DMS114 treated with DMSO at 0.1 percent for 48 hours (cell line): Measurements from ENCODE around the gene ADAMTSL5.
"Not testable (repeated sequence)": the region's sequence is repeated elsewhere in the genome, so short reads cannot be mapped to it uniquely, and the experiment has no call there.

Source experiments
- DNase-seq: peaks from one replicate; lab custom pipeline; 2025; ENCODE audit not compliant: unreplicated experiment; lab: John Stamatoyannopoulos, UW

Gene ADAMTSL5, protein sequence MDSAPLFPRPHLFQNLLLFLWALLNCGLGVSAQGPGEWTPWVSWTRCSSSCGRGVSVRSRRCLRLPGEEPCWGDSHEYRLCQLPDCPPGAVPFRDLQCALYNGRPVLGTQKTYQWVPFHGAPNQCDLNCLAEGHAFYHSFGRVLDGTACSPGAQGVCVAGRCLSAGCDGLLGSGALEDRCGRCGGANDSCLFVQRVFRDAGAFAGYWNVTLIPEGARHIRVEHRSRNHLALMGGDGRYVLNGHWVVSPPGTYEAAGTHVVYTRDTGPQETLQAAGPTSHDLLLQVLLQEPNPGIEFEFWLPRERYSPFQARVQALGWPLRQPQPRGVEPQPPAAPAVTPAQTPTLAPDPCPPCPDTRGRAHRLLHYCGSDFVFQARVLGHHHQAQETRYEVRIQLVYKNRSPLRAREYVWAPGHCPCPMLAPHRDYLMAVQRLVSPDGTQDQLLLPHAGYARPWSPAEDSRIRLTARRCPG

DNA sequence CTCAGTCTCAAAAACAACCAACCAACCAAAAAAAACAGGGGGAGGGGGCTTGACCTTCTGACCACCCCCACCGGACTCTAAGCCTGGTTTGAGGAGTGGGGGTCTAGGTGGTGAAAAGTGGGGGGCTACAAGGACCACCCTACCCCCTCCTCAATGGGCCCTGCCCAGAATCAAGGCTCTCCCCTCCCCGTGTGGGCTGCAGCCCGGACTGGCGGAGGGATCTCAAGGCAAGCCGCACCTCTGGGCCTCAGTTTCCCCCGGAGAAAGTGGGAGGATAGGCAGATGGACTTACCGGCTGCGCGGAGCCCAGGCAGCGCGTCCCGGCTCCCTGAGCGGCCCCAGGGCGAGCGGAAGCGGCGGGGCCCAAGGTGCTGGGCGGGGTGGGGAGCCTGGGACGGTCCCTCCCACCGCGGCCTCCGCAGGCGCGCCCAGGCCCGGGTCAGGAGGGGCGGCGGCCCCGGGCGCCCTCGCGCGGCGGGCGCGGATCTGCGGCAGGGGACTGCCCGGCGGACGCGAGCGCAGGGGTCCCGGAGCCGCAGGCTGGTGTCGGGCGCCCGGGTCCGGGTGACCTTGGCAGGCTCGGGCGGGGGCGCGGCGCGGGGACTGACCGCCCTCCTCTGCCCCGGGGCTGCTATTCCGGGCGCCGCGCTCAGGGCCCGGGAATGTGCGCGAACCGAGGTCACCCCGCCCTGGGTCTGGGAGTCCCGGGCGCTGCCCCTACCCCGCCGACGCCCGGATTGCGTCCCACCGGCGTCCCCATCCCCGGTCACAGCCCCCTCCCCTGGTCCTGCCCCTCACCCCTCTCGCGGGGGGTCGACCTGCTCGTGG is at the start of gene ADAMTSL5:
Gene ADAMTSL5 (minus strand): TSS at position 349 of the 828 bp plus-strand sequence. CDS start 2,076 bp downstream, outside the sequence.
- no peak for DNase-seq

DNA sequence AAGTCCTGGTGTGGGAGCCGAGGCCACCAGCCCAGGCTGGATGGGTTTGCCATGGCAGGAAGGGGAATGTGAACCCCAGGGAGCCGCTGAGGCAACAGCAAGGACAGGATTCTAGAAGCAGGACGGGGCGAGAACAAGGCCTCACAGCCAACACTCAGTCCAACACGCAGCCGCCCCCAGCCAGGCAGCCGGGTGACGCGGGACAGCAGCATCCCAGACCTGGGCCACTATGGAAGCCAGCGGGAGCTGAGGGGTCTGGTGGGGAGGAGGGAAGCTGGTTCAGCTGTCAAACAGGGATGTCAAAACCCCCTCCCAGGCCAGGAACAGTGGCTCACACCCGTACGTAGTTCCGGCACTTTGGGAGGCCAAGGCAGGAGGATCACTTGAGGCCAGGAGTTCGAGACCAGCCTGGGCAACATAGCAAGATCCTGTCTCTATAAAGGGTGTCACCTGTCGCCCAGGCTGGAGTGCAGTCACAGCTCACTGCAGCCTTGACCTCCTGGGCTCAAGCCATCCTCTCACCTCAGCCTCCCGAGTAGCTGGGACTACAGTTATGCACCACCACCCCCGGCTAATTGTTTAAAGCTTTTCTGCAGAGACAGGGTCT is 48.5 kb upstream of the ADAMTSL5 start:
- no peak for DNase-seq

DNA sequence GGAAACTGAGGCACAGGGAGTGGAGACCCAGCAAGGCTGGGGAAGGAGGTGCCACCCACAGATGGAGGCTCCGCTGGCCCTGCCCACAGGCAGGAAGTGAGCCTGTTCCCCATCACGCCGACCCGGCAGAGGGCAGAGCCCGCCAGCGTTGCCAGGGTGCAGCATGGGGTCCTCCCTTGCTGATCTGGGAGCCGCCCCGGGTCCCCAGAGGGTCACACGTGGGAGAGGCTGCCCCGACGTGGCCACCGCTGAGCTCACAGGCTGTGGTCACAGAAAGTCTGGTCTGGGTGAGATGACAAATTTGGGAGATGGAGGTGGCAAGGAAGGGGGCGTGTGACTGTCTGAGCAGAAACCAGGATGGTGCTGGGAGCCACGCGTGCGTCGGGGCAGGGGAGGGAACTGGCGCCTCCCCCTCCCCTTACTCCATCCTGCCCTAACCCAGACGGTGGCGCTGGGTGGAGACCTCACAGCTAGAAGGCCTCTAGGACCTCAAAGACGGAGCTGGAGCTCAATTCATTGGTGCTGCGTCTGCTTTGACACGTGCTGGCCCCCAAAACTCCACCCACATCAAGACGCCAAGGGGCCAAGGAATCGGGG is 47.6 kb upstream of the ADAMTSL5 start:
- no peak for DNase-seq

DNA sequence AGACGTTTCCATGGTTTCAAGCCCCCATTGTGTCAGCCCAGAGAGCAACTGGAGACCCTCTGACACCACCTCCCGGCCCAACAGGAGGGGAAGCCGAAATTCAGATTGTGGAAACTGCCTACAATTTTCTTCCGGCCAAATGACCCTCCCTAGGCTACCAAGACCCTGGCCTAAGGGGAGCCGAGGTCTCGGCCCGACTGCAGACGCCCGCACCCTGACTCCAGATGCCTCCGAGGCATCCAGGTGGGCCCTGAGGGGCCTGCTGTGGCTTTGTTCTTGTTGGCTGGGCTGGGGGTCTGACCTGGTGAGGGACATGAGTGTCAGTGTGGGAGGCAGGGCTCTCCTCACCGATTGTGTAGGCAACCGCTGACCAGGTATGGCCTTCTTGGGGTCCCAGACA is 45.7 kb upstream of the ADAMTSL5 start:
- DNase-seq, result no peak

- no peak for DNase-seq
Observed at GRCh38 chr19:1556390-1557070, 43.7 kb upstream of the ADAMTSL5 start.

DNA sequence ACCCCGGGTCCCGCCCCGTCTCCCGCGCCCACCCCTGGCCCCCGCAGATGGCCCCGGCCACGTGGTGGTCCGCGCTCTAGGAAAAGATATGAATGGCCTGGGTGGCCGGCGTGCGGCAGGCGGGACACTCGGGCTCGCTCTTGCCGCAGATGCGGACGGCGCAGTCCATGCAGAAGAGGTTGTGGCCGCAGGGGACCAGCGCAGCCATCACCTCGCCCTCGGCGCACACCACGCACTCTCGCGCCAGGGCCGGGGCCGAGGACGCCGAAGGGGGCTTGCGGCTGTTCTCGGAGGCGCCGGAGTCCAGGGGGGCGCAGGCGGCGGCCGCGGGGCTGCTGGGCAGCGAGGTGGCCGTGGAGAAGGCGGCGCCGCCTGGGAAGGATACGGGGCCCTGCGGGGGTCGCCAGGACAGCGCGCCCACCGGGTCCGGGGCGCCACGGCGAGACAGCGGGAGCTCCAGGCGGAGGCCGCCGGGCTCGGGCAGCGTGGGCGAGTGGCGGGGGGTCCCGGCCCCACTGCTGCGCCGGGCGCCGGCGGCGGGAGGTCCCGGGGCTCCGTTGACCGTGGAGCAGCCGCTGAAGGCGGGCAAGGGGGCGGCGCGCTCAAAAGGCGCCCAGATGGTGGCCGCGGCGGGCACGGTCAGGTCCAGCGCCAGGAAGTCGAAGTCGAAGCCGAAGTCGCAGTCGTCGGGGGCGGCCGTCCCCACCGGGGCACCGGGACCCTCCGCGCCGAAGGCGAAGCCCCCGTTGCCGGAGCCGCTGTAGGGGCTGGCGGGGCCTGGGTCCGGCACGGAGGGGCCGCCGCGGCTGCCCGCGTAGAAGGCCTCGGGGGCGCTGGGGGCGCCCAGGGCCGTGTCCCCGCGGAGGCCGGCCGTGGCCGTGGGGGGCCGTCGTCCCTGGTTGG is 42.9 kb upstream of the ADAMTSL5 start:
- no peak for DNase-seq

- DNase-seq, result no peak
Observed at GRCh38 chr19:1554968-1555367, 42.1 kb upstream of the ADAMTSL5 start.

DNA sequence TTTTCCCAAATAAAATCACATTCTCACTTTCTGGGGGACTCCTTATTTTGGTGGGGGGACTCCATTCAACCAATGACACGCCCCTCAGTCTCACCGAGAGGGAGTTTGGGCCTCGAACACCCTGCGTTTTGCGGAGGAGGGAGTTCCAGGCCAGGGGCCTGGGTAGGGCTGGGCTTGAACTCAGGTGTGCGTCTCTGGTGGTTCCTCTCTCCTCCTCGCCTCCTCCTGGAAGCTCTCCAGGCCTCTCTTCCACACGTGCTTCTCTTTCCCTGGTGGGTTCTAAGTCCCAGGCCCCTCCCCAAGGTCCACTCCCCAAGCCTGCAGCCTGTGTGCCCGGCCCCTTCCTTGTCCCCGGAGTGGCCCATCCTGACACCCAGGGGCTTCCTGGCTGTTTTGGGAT is 40.6 kb upstream of the ADAMTSL5 start:
- no peak for DNase-seq

DNA sequence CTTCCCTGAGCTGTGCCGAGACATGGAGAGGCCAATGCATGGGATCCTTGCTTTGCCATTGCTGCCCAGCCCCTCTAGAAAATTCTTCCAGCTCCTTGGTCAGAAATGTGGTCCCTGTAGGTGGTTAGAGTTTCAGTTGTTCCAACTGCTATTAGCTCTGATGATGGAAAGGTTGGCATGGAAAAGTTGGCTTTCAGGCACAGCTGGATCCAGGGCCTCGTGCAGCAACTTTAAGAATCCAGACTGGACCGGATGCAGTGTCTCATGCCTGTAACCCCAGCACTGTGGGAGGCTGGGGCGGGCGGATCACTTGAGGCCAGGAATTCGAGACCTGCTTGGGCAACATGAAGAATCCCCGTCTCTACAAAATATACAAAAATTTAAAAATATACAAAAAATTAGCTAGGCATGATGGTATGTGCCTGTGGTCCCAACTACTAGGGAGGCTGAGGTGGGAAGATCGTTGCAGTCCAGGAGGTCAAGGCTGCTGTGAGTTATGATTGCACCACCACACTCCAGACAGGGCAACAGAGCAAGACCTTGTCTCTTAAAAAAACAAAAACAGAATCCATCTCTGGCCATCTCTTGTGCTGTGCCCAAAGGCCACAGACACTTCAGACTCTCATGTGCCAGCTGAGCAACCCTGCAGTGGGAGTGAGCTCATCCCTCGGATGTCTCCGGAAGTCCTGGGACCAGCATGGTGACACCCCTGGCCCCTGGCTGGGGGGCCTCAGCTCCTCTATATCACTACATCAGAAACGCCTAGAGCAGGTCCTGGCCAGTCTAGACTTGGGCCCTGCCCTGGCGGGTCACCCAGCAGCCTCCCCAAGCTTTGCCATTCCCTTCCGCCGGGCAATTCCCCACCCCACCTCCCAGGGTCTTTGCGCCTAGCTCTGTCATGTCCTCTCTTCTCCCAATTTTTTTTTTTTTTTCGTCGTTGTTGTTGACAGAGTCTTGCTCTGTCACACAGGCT is 38.5 kb upstream of the ADAMTSL5 start:
- no peak for DNase-seq

DNA sequence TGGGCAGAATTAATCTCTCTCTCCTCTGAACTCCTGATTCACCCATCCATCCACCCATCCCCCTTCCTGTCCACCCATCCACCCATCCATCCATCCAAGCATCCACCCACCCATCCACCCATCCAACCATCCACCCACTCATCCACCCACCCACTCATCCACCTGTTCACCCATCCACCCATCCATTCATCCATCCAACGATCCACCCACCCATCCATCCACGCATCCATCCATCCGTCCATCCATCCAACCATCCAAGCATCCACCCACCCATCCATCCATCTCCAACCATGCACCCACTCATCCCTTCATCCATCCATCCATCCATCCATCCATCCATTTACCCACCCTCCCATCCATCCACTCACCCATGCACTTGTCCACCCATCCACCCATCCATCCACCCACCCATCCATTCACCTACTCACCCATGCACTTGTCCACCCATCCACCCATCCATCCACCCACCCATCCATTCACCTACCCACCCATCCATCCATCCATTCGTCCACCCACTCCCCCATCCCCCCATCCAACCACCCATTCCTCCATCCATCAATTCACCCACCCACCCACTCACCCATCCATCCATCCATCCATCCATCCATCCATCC is 36.6 kb upstream of the ADAMTSL5 start:
- DNase-seq, result no peak

- DNase-seq, result no peak
Observed at GRCh38 chr19:1540365-1540925, 27.6 kb upstream of the ADAMTSL5 start.

DNA sequence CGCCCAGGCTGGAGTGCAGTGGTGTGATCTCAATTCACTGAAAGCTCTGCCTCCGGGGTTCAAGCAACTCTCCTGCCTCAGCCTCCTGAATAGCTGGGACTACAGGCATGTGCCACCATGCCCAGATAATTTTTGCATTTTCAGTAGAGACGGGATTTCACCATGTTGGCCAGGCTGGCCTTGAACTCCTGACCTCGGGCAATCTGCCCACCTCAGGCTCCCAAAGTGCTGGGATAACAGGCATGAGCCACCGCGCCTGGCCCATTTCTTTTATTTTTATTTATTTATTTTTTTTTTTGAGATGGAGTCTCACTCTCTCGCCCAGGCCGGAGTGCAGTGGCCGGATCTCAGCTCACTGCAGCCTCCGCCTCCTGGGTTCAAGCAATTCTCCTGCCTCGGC is 26.9 kb upstream of the ADAMTSL5 start:
- not testable (repeated sequence) for DNase-seq

DNA sequence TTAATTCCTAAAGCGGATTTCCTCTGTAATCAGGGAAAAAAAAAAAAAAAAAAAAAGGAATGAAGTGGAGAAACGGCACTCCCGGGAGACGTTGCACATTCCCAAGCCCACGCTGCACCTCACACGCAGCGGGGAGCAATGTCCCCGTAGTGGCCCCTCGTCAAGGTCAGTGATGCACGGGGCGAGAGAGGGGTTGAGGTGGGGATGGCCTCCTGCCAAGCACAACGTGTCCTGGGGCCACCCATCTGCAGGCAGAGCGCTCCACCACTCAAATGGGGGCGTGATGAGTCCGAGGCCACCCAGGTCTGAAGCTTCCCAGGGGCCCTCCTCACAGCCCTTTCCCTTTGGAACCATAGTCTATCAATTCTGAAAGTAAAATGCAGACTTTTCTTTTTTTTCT is 26.2 kb upstream of the ADAMTSL5 start:
- DNase-seq, result no peak

GRCh38 chr19:1535699-1536098 is 22.9 kb upstream of the ADAMTSL5 start:
- DNase-seq, result not testable (repeated sequence)

DNA sequence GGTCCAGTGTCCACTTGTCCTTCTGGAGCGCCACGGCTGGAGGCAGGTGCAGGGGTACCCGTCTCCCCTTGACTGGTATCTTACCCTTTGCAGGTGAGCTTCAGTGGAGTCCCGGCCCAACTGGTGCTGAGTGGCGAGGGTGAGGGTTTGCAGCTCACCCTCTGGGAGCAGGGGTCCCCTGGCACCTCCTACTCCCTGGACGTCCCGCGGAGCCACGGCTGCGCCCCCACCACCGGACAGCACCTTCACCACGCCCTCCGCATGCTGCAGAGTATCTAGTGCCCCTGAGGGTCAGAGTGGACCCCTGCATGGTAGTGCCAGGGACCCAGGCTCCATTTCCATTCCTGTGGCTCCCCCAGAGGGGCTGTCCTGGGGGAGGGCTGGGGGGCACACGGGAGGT is 22.2 kb upstream of the ADAMTSL5 start:
- DNase-seq, result no peak

DNA sequence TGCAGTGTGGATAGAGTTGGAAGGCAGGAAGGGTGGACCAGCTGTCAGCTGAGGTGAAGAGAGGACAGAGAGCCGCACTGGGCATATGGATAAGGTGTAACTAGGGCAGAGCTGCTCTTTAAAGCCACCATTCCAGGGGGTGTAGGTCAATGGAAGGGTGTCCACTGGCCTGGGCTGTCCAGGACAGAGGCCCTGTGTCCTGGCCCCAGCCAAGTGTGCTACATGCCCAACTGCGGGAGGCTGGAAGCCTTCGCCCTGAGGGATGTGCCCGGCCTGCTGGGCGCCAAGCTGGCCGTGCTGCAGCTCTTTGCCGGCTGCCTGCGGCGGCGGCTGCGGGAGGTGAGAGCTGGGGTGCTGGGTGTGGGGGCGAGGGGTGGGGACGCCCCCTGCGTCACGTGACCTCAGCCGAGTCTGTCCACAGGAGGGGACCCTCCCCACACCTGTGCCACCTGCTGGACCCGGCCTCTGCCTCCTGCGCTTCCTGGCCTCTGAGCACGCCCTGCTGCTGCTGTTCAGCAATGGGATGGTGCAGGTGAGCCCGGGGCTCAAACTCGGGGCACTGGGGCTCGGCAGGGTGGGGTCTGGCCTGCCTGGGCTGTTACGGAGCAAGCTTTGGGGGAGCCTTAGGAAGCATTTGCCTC is 20.8 kb upstream of the ADAMTSL5 start:
- DNase-seq, result no peak

- no peak for DNase-seq
Observed at GRCh38 chr19:1532003-1532402, 19.2 kb upstream of the ADAMTSL5 start.
